Activated CD8-positive, alpha-beta T cell treated with anti-CD3 and anti-CD28 coated beads, Interleukin-2, amount 10 ng/mL, durations not matched to agents 7 days and 5 days (primary cell): ENCODE results near the gene GIMAP5. TPM values are rescaled to one million over a fixed set of nuclear protein-coding genes. Genes with fewer than 3 reads are reported as not detected.

Experiments
- ATAC-seq: fragments of 150-1000 bp; cut with Tn5 transposase; one replicate; pipeline ENCODE4 v1.10.0; 2021; ENCODE audit warnings: moderate library complexity
- CTCF ChIA-PET: fragments of 350-600 bp; sonication (Branson Sonifier 250); formaldehyde crosslinking; loops from one replicate; lab custom pipeline; 2021; ENCODE audit warnings: antibody characterized with exemption; lab: Charles Lee
- POLR2A ChIA-PET: fragments of 350-600 bp; sonication (Branson Sonifier 250); formaldehyde crosslinking; loops from one replicate; lab custom pipeline; 2021; ENCODE audit warnings: antibody characterized with exemption; lab: Charles Lee
- DNase-seq: peaks from one replicate; pipeline ENCODE4 v3.0.0-alpha.2; 2020
- H3K27ac Mint-ChIP-seq: one replicate; pipeline ENCODE4 v1.8.0; 2021; ENCODE audit warnings: mild to moderate bottlenecking, mixed read lengths
- H3K27me3 Mint-ChIP-seq: one replicate; pipeline ENCODE4 v1.8.0; 2021; ENCODE audit warnings: low read depth, mixed read lengths
- H3K36me3 Mint-ChIP-seq: one replicate; pipeline ENCODE4 v1.8.0; 2021; ENCODE audit warnings: low read depth, mixed read lengths
- H3K4me1 Mint-ChIP-seq: one replicate; pipeline ENCODE4 v1.8.0; 2021; ENCODE audit warnings: low read depth, mixed read lengths
- H3K4me3 Mint-ChIP-seq: one replicate; pipeline ENCODE4 v1.8.0; 2021; ENCODE audit warnings: mild to moderate bottlenecking, mixed read lengths
- H3K9me3 Mint-ChIP-seq: one replicate; pipeline ENCODE4 v1.8.0; 2022; ENCODE audit warnings: mixed read lengths; ENCODE audit not compliant: insufficient read depth
- total RNA-seq, 2 experiments: library from RNA; stranded (reverse); gene quantifications; one replicate each; pipeline ENCODE4 v1.2.3, GENCODE V29; 2021

The GIMAP5 gene
- total RNA-seq, 2 experiments from 2014 or later: 56.3 to 63.3 TPM

GRCh38 chr7:150745876-150746275 is 8.7 kb downstream of the GIMAP5 start:
- peaks cover 97% of the 10 kb centered on the region for H3K4me1 Mint-ChIP-seq
- POLR2A ChIA-PET: interaction anchor here (1.0 to 2.0 kb wide), 4 partner anchors 8 to 297 kb away, joined by 3 to 13 read pairs (median 5); partner anchors contain the start of gene GIMAP5
- H3K27ac Mint-ChIP-seq: peak overlapping the region; percentile 71
- no peaks in the 10 kb centered on the region for H3K27me3 Mint-ChIP-seq
- DNase-seq (no peak), ATAC-seq (no peak)
- H3K9me3 Mint-ChIP-seq: no peaks in the 10 kb centered on the region
- CTCF ChIA-PET: interaction anchor here (1.6 to 6.1 kb wide), 3 partner anchors 9 to 297 kb away, joined by 3 to 47 read pairs (median 12); no protein-coding TSS in a partner anchor
- H3K36me3 Mint-ChIP-seq: peaks cover 69% of the 10 kb centered on the region
- H3K4me3 Mint-ChIP-seq: no peak overlapping the region

- Mint-ChIP-seq H3K36me3 (peaks cover 58% of the 10 kb centered on the region), H3K4me3 (peak overlapping the region; percentile 8), H3K27ac (peak overlapping the region; percentile 59), H3K9me3 (no peaks in the 10 kb centered on the region), H3K4me1 (peaks cover 91% of the 10 kb centered on the region), H3K27me3 (no peaks in the 10 kb centered on the region)
- DNase-seq (no peak), ATAC-seq (no peak)
- CTCF ChIA-PET: interaction anchor here (0.9 to 1.8 kb wide), 3 partner anchors 10 to 298 kb away, joined by 4 to 5 read pairs (median 4); partner anchors contain the start of gene GIMAP5
- POLR2A ChIA-PET: interaction anchor here (0.7 to 2.0 kb wide), 7 partner anchors 8 to 296 kb away, joined by 3 to 13 read pairs (median 4); partner anchors contain the start of genes GIMAP2, GIMAP5 and GIMAP7
These were observed 9.7 kb downstream of the GIMAP5 start for GRCh38 chr7:150746921-150747320.

DNA sequence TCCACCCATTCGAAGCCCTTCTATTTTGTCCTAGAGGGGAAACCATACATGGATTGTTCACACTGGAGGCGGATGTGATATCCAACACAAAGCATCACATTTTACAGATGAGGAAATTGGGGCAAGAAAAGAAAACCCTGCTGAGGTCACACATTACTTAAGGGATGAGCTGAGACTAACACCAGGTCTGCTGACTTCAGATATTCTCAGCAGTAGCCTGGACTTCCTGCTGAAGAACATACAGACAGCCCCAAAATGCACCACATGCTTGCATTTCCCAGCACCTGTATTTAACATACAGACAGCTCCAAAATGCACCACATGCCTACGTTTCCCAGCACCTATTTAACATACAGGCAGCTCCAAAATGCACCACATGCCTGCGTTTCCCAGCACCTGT is 11.2 kb downstream of the GIMAP5 start:
- no peak overlapping the region for H3K4me3 Mint-ChIP-seq
- H3K4me1 Mint-ChIP-seq: peaks cover 86% of the 10 kb centered on the region
- ATAC-seq: no peak
- peak overlapping the region; percentile 35 for H3K27ac Mint-ChIP-seq
- H3K9me3 Mint-ChIP-seq: no peaks in the 10 kb centered on the region
- H3K27me3 Mint-ChIP-seq: no peaks in the 10 kb centered on the region
- ChIA-PET POLR2A (interaction anchor here (1.1 to 4.2 kb wide), 3 partner anchors 10 to 300 kb away, joined by 3 to 14 read pairs (median 5); partner anchors contain the start of gene GIMAP5), CTCF (no interaction called here)
- H3K36me3 Mint-ChIP-seq: peaks cover 44% of the 10 kb centered on the region
- DNase-seq: no peak

DNA sequence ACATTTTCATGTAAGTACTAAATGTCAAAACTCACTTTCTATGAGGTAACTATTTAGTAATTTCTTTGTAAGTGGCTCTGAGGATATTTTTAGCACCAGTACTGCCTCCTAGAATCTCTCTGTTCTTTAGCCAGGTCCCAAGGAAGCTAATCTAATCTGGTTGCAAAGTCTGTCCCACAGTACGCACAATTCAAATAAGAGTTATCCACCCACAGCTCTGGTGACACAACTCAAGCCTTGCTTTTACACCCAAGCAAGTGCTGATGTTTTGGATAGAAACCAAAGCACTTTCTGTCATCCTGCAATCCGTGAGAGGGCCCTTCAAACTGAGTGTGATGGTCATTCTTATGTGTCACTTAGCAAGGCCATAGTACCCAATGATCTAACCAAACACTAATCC is 14.5 kb downstream of the GIMAP5 start:
- no peaks in the 10 kb centered on the region for H3K27me3 Mint-ChIP-seq
- peaks cover 14% of the 10 kb centered on the region for H3K36me3 Mint-ChIP-seq
- DNase-seq (no peak), ATAC-seq (no peak)
- ChIA-PET CTCF (no interaction called here), POLR2A (interaction anchor here (0.7 to 4.2 kb wide), 3 partner anchors 11 to 300 kb away, joined by 3 to 14 read pairs (median 5); partner anchors contain the start of gene GIMAP5)
- no peak overlapping the region for H3K4me3 Mint-ChIP-seq
- no peaks in the 10 kb centered on the region for H3K9me3 Mint-ChIP-seq
- H3K27ac Mint-ChIP-seq: no peak overlapping the region
- peaks cover 86% of the 10 kb centered on the region for H3K4me1 Mint-ChIP-seq

GRCh38 chr7:150753239-150753638 is 16.0 kb downstream of the GIMAP5 start:
- peak overlapping the region; percentile 31 for H3K27ac Mint-ChIP-seq
- CTCF ChIA-PET: interaction anchor here (0.9 to 5.0 kb wide), 4 partner anchors 10 to 249 kb away, joined by 3 to 47 read pairs (median 6); partner anchors contain the start of gene GIMAP5
- no peak for ATAC-seq
- no peak for DNase-seq
- POLR2A ChIA-PET: interaction anchor here (0.8 kb wide), 1 partner anchor 11 kb away, joined by 3 read pairs; no protein-coding TSS in a partner anchor
- H3K27me3 Mint-ChIP-seq: no peaks in the 10 kb centered on the region
- no peaks in the 10 kb centered on the region for H3K9me3 Mint-ChIP-seq
- peaks cover 5% of the 10 kb centered on the region for H3K36me3 Mint-ChIP-seq
- H3K4me3 Mint-ChIP-seq: no peak overlapping the region
- H3K4me1 Mint-ChIP-seq: peaks cover 78% of the 10 kb centered on the region

DNA sequence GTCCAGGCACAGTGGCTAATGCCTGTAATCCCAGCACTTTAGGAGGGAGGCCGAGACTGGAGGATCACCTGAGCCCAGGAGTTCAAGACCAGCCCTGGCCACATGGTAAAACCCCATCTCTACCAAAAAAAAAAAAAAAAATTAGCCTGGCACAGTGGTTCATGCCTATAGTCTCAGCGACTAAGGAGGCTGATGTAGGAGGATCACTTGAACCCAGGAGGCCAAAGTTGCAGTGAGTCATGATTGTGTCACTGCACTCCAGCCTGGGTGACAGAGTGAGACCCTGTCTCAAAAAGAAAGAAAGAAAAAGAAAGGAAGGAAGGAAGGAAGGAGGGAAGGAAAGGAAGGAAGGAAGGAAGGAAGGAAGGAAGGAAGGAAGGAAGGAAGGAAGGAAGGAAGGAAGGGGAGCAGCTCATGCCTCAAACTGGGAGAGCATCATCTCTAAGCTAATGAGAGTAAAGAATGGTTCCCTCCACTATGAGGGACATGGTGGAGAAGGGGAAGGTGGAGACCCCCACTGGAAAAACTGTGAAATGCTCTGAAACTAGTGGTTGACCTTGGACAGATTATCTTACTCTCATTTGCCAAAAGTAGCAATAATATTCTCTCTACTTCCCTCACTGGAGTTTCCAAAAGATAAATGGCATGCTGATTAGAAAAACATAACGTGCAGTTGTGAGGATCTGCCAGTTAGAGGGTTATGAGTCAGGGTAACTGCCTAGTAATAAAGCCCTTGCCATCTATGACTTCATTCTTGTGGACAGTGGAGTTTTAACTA is 16.8 kb downstream of the GIMAP5 start:
- DNase-seq (peak; percentile 50), ATAC-seq (peak; percentile 21)
- Mint-ChIP-seq H3K4me3 (peak overlapping the region; percentile 40), H3K36me3 (peaks cover 5% of the 10 kb centered on the region), H3K9me3 (no peaks in the 10 kb centered on the region), H3K4me1 (peaks cover 70% of the 10 kb centered on the region), H3K27me3 (no peaks in the 10 kb centered on the region), H3K27ac (peak overlapping the region; percentile 86)
- ChIA-PET CTCF (interaction anchor here (0.6 to 5.0 kb wide), 9 partner anchors 11 to 304 kb away, joined by 3 to 85 read pairs (median 4); partner anchors contain the start of genes GIMAP5 and GIMAP8), POLR2A (interaction anchor here (1.5 to 2.5 kb wide), 5 partner anchors 9 to 272 kb away, joined by 3 to 15 read pairs (median 6); partner anchors contain the start of gene GIMAP1)

DNA sequence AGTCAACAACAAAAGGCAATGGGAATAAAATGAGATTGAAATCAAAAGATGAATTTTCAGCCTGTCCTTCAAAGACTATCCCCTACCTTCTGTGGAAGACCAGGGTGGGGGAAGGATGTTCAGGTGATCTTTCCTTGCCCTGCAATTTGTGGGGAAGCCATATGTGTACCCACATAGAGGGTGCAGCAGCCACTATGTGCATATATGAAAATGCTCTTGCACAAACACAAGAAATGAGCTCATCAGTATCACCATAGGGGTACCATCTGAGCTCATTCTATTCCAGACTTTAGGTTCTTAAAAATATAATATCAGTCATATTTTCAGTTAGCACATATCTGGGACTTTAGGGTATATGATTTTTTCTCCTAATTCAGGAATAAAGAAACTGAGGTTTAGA is 17.7 kb downstream of the GIMAP5 start:
- DNase-seq (peak; percentile 37), ATAC-seq (peak; percentile 42)
- Mint-ChIP-seq H3K4me3 (peak overlapping the region; percentile 67), H3K36me3 (peaks cover 5% of the 10 kb centered on the region), H3K27ac (peak overlapping the region; percentile 90), H3K27me3 (no peaks in the 10 kb centered on the region), H3K4me1 (peaks cover 62% of the 10 kb centered on the region), H3K9me3 (no peaks in the 10 kb centered on the region)
- ChIA-PET POLR2A (interaction anchor here (1.0 to 2.6 kb wide), 28 partner anchors 8 to 308 kb away, joined by 3 to 38 read pairs (median 6); partner anchors contain the start of genes GIMAP1, GIMAP2, GIMAP4 and GIMAP5), CTCF (interaction anchor here (0.6 to 5.0 kb wide), 37 partner anchors 12 to 397 kb away, joined by 3 to 85 read pairs (median 4); partner anchors contain the start of genes ABCB8, GIMAP1, GIMAP2 and GIMAP4)

GRCh38 chr7:150755473-150756099 is 18.4 kb downstream of the GIMAP5 start:
- Mint-ChIP-seq H3K4me3 (peak overlapping the region; percentile 67), H3K4me1 (peaks cover 56% of the 10 kb centered on the region), H3K36me3 (peaks cover 3% of the 10 kb centered on the region), H3K9me3 (no peaks in the 10 kb centered on the region), H3K27ac (peak overlapping the region; percentile 90), H3K27me3 (no peaks in the 10 kb centered on the region)
- CTCF ChIA-PET: interaction anchor here (0.6 to 5.0 kb wide), 40 partner anchors 12 to 398 kb away, joined by 3 to 85 read pairs (median 4); partner anchors contain the start of genes GIMAP1, GIMAP2, GIMAP4 and GIMAP6
- POLR2A ChIA-PET: interaction anchor here (0.6 to 2.6 kb wide), 32 partner anchors 9 to 587 kb away, joined by 3 to 38 read pairs (median 6); partner anchors contain the start of genes GIMAP1, GIMAP2, GIMAP4 and GIMAP5
- DNase-seq (peak; percentile 88), ATAC-seq (peak; percentile 88)

GRCh38 chr7:150756166-150756565 is 18.9 kb downstream of the GIMAP5 start:
- Mint-ChIP-seq H3K27me3 (no peaks in the 10 kb centered on the region), H3K9me3 (peaks cover under 1% of the 10 kb centered on the region), H3K4me1 (peaks cover 52% of the 10 kb centered on the region), H3K4me3 (peak overlapping the region; percentile 67), H3K27ac (peak overlapping the region; percentile 90), H3K36me3 (peaks cover 2% of the 10 kb centered on the region)
- ChIA-PET POLR2A (interaction anchor here (0.6 to 2.6 kb wide), 30 partner anchors 9 to 588 kb away, joined by 3 to 38 read pairs (median 6); partner anchors contain the start of genes GIMAP1, GIMAP2, GIMAP4 and GIMAP5), CTCF (interaction anchor here (0.7 to 5.0 kb wide), 29 partner anchors 12 to 399 kb away, joined by 3 to 85 read pairs (median 5); partner anchors contain the start of genes GIMAP1, GIMAP2, GIMAP4 and GIMAP6)
- ATAC-seq (no peak), DNase-seq (no peak)

DNA sequence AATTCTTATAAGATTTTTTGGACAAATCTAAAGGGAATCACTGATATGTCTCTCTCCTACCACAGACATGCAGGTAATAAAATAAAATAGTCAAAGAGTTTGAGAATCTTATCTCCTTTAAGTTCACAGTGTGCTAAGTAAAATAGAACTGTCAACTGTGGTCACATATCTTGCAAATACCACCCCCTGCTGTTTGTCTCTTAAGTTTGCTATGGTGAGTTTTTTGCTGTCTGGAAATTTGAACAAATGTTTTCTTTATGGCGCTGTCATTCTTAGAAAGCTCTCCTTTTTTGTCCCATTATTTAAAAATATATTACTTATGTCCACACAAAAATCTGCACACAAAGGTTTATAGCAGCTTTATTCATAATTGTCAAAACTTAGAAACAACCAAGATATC is 19.6 kb downstream of the GIMAP5 start:
- Mint-ChIP-seq H3K36me3 (peaks cover 5% of the 10 kb centered on the region), H3K4me1 (peaks cover 49% of the 10 kb centered on the region), H3K9me3 (peaks cover 8% of the 10 kb centered on the region), H3K27ac (peak overlapping the region; percentile 90), H3K4me3 (peak overlapping the region; percentile 67), H3K27me3 (no peaks in the 10 kb centered on the region)
- CTCF ChIA-PET: interaction anchor here (0.6 to 5.0 kb wide), 18 partner anchors 11 to 401 kb away, joined by 3 to 85 read pairs (median 4); partner anchors contain the start of genes GIMAP2, GIMAP7 and GIMAP8
- ATAC-seq (no peak), DNase-seq (no peak)
- POLR2A ChIA-PET: interaction anchor here (2.3 to 2.6 kb wide), 3 partner anchors 189 to 308 kb away, joined by 13 to 38 read pairs (median 16); partner anchors contain the start of genes GIMAP4 and GIMAP8
